A549 (cell line): Measurements from ENCODE around the gene TMEM267.

Experiments
- CBX2 ChIP-seq: fragments of 200-600 bp; sonication (generic); IDR thresholded peaks from 2 replicates; pipeline ENCODE4 v1.6.1; 2016; ENCODE audit warnings: low read depth, mild to moderate bottlenecking, borderline replicate concordance
- CTCF ChIP-seq: fragments of >200 bp; sonication (Bioruptor Twin); formaldehyde crosslinking; IDR thresholded peaks from 3 replicates; pipeline ENCODE4 v1.5.1; 2016
- HDAC2 ChIP-seq: fragments of 200-600 bp; sonication (generic); IDR thresholded peaks from 2 replicates; pipeline ENCODE4 v1.6.1; 2016
- MAZ ChIP-seq: fragments of 150-350 bp; IDR thresholded peaks from 2 replicates; pipeline ENCODE4 v1.6.1; 2014; ENCODE audit warnings: antibody characterized with exemption, low read depth, low read length, borderline replicate concordance

- TF ChIP-seq CBX2, result no peak
- TF ChIP-seq CTCF, result no peak
- no peak for TF ChIP-seq MAZ
- no peak for TF ChIP-seq HDAC2
These were observed 71.5 kb downstream of the TMEM267 start, which contains the start of gene CCL28 for GRCh38 chr5:43412156-43412555.
